ENCODE results near the gene DLX3.

DNA sequence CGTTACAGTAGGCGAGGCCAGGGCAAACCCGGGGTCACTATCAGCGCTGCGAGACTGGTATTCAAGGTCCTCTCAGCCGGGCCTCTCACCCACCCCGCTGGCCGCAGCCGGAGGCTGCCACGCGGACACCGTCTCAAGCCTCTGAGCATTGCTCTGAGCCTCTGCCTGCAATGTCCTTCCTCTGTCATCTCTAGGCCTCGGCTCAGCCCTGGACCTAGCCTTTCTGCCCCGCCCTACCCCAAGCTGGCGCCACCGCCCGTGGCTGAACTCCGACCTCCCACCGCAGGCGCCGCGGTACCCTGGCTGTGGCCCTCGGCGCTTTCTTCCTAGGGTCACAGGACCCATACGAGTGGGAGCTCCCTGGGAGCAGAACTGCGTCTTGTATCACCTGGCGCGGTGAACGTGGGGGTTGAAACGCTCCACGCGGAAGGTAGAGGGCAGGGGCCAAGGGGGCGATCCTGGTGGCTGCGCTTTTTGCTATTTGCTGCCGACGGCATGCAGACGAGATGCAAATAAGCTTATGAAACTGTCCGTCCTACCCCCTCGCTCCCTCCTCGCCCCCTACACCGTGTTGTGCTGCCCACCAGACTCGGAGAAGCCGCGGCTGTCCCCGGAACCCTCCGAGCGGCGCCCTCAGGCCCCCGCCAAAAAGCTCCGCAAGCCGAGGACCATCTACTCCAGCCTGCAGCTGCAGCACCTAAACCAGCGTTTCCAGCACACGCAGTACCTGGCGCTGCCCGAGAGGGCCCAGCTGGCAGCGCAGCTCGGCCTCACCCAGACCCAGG is 22.3 kb downstream of the DLX3 start:
- TF ChIP-seq RAD21 (conservative IDR thresholded peaks at IDR 0.05): no peak
- TF ChIP-seq, protein P1, sequence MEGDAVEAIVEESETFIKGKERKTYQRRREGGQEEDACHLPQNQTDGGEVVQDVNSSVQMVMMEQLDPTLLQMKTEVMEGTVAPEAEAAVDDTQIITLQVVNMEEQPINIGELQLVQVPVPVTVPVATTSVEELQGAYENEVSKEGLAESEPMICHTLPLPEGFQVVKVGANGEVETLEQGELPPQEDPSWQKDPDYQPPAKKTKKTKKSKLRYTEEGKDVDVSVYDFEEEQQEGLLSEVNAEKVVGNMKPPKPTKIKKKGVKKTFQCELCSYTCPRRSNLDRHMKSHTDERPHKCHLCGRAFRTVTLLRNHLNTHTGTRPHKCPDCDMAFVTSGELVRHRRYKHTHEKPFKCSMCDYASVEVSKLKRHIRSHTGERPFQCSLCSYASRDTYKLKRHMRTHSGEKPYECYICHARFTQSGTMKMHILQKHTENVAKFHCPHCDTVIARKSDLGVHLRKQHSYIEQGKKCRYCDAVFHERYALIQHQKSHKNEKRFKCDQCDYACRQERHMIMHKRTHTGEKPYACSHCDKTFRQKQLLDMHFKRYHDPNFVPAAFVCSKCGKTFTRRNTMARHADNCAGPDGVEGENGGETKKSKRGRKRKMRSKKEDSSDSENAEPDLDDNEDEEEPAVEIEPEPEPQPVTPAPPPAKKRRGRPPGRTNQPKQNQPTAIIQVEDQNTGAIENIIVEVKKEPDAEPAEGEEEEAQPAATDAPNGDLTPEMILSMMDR (IDR thresholded peaks at IDR 0.05; ENCODE audit: poor library complexity, severe bottlenecking): no peak
- TF ChIP-seq MXI1 (conservative IDR thresholded peaks at IDR 0.05; ENCODE audit: poor library complexity, severe bottlenecking): no peak
- no peak for TF ChIP-seq POLR2AphosphoS5 (IDR thresholded peaks at IDR 0.05)
- TF ChIP-seq, protein P2, sequence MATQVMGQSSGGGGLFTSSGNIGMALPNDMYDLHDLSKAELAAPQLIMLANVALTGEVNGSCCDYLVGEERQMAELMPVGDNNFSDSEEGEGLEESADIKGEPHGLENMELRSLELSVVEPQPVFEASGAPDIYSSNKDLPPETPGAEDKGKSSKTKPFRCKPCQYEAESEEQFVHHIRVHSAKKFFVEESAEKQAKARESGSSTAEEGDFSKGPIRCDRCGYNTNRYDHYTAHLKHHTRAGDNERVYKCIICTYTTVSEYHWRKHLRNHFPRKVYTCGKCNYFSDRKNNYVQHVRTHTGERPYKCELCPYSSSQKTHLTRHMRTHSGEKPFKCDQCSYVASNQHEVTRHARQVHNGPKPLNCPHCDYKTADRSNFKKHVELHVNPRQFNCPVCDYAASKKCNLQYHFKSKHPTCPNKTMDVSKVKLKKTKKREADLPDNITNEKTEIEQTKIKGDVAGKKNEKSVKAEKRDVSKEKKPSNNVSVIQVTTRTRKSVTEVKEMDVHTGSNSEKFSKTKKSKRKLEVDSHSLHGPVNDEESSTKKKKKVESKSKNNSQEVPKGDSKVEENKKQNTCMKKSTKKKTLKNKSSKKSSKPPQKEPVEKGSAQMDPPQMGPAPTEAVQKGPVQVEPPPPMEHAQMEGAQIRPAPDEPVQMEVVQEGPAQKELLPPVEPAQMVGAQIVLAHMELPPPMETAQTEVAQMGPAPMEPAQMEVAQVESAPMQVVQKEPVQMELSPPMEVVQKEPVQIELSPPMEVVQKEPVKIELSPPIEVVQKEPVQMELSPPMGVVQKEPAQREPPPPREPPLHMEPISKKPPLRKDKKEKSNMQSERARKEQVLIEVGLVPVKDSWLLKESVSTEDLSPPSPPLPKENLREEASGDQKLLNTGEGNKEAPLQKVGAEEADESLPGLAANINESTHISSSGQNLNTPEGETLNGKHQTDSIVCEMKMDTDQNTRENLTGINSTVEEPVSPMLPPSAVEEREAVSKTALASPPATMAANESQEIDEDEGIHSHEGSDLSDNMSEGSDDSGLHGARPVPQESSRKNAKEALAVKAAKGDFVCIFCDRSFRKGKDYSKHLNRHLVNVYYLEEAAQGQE (IDR thresholded peaks at IDR 0.05; ENCODE audit: borderline replicate concordance): no peak

All from neural cell (in vitro differentiated cells).